ENCODE results near the gene SMAD2.

Gene SMAD2

GRCh38 chr18:47893939-47894699 lies 36.3 kb downstream of the SMAD2 start:
- DNase-seq = no peak

GRCh38 chr18:47893047-47893446 lies 37.4 kb downstream of the SMAD2 start:
- DNase-seq = no peak

- no peak for DNase-seq
Measured at GRCh38 chr18:47888156-47888555, 42.3 kb downstream of the SMAD2 start.

GRCh38 chr18:47887227-47887626 lies 43.2 kb downstream of the SMAD2 start:
- no peak for DNase-seq

- DNase-seq = no peak
Measured at GRCh38 chr18:47883771-47884413, 46.6 kb downstream of the SMAD2 start.

- DNase-seq = no peak
Measured at GRCh38 chr18:47882641-47883040, 47.8 kb downstream of the SMAD2 start.

- no peak for DNase-seq
Measured at GRCh38 chr18:47881752-47882455, 48.6 kb downstream of the SMAD2 start.

- no peak for DNase-seq
Measured at GRCh38 chr18:47881042-47881441, 49.4 kb downstream of the SMAD2 start.

- DNase-seq = no peak
Measured at GRCh38 chr18:47877892-47878291, 52.6 kb downstream of the SMAD2 start.

- DNase-seq = no peak
Measured at GRCh38 chr18:47876813-47877212, 53.6 kb downstream of the SMAD2 start.

GRCh38 chr18:47873625-47874024 lies 56.8 kb downstream of the SMAD2 start:
- no peak for DNase-seq

- DNase-seq = no peak
Measured at GRCh38 chr18:47872426-47872825, 58.0 kb downstream of the SMAD2 start.

GRCh38 chr18:47871288-47871687 lies 59.2 kb downstream of the SMAD2 start:
- DNase-seq = no peak

- no peak for DNase-seq
Measured at GRCh38 chr18:47870605-47871004, 59.9 kb downstream of the SMAD2 start.

GRCh38 chr18:47868744-47869143 lies 61.7 kb downstream of the SMAD2 start:
- DNase-seq = no peak

GRCh38 chr18:47865183-47865582 lies 65.3 kb downstream of the SMAD2 start:
- DNase-seq = no peak

- no peak for DNase-seq
Measured at GRCh38 chr18:47863041-47863440, 67.4 kb downstream of the SMAD2 start.

GRCh38 chr18:47858607-47859006 lies 71.9 kb downstream of the SMAD2 start:
- no peak for DNase-seq

GRCh38 chr18:47847635-47848034 lies 82.8 kb downstream of the SMAD2 start:
- DNase-seq = no peak

GRCh38 chr18:47846431-47846830 lies 84.0 kb downstream of the SMAD2 start:
- no peak for DNase-seq

- no peak for DNase-seq
Measured at GRCh38 chr18:47844828-47845498, 85.5 kb downstream of the SMAD2 start.

- DNase-seq = no peak
Measured at GRCh38 chr18:47842836-47843235, 87.6 kb downstream of the SMAD2 start.

GRCh38 chr18:47838396-47838795 lies 92.1 kb downstream of the SMAD2 start:
- DNase-seq = no peak
